ENCODE data around the gene C4A.
"Not testable (repeated sequence)": the region's sequence is repeated elsewhere in the genome, so short reads cannot be mapped to it uniquely, and the experiment has no call there.

Gene C4A

GRCh38 chr6:32045811-32046449, 64.1 kb downstream of the C4A start:
- intact Hi-C loops (cut with DNase I), result no loop called here

GRCh38 chr6:32046450-32047083, 64.7 kb downstream of the C4A start:
- DNase-seq, result peak in 5 of 10 donors; percentile 19 to 80 (median 64)
- intact Hi-C loops (cut with DNase I), result no loop called here

More at GRCh38 chr6:32045811-32046449, 64.1 kb downstream of the C4A start:
- peak in 4 of 10 donors; percentile 8 to 79 (median 48) for DNase-seq

DNA sequence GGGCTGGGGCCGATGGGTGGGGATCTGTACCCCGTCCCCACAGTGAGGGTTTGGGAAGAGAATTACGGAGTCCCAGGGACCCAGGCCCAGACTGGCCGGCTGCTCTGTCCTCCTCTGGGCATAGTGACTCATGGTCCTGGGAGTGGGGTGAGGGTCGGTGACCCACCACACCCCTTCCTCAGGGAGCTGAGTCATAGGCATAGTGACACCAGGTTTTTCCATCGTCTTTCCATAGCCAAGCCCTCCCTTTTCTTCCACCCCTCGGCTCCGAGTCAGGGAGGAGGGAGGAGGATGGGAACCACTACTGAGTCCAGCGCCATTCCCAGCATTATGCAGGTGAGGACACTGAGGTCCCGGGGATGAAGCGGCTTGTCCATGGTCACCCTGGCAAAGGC, 65.2 kb downstream of the C4A start:
- intact Hi-C loops (cut with DNase I), result no loop called here
- DNase-seq, result peak in 1 of 10 donors; percentile 47

- intact Hi-C loops (cut with DNase I), result no loop called here
Observed at GRCh38 chr6:32047539-32047854, 65.6 kb downstream of the C4A start.

DNA sequence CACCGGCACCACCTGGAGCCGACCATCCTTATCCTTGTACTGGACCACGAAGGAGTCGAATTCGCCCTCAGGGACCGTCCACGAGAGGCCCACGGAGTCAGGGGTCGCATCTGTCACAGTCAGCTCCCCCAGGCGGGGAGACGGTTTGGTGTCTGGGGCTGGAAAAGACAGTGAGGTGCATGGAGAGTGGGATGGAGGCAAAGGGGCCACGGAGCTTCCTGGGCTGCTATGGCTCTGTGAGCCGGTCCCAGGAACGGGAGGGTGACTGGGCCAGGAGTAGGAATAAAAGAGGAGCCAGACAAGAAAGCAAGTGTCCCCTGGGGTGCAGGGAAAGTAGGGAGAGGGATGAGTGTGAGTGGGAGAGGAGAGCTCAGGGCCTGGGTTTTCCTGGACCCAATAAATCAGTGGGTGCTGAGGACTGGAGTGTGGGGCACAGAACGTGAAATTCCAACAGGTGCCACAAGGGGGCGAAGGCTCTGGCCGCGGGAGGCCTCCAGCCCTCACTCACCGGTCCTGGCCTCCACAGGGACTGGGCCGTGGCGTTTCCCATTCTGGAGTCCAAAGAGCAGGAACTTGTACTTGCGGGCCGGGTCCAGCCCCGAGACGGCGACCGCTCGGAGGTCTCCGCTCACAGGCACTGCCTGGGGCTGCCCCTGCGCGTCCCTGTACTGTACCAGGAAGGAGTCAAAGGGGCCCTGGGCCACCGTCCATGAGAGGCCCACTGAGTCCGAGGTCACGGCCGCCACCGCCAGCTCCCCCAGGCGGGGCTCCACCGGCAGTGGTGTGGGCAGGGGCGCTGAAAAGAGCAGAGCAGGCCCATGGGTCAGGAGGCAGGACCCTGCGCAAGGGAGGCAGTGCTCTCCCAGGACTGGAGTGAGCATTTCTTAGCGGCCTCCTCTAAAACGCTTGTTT, 66.3 kb downstream of the C4A start:
- intact Hi-C loops (cut with DNase I), result no loop called here
- DNase-seq, result peak in 9 of 10 donors; percentile 39 to 93 (median 71)

More at GRCh38 chr6:32047539-32047854, 65.6 kb downstream of the C4A start:
- no peak for DNase-seq

DNA sequence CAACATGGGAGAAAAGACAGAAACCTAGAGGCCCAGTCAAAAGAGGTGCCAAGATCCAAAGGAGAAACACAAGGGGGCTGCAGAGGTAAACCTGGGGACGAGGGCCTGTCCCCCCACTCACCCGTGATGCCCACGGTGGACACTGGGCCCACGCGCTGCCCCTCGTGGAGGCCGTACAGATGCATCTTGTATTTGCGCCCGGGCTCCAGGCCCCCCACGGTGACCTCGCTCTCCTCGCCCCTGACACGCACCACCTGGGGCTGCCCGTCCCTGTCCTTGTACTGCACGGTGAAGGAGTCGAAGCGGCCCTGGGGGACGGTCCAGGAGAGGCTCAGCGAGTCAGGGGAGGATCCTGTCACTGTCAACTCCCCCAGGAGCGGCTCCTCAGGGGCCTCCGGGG, 67.3 kb downstream of the C4A start:
- DNase-seq, result peak in 2 of 10 donors; percentile 25 to 33
- intact Hi-C loops (cut with DNase I), result not testable (repeated sequence)

GRCh38 chr6:32049736-32050135, 67.9 kb downstream of the C4A start:
- intact Hi-C loops (cut with DNase I), result not testable (repeated sequence)
- DNase-seq, result peak in 2 of 10 donors; percentile 63 to 75

DNA sequence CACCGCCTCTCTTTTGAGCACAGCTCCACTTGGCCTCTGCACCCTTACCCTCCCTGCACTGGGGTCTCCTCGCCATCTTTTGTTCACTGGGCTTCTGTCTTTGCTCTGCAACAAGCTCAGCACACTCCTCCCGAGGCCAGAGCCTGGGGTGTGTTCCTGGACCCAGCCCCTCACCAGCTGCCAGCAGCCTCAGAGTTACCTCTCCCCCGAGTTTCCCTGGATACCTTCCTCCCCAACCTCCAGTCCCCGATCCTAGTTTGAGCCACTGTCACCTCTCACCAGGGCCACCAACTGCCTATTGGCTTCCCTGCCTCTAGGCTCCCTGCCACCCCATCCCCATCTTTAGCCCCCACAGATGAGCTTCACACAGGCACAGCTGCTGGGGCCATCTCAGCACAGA, 68.7 kb downstream of the C4A start:
- peak in 1 of 10 donors; percentile 37 for DNase-seq
- intact Hi-C loops (cut with DNase I), result no loop called here
